GM19452 (cell line): ENCODE measurements around the gene PIGR.

Experiments
- ATAC-seq: cut with Tn5 transposase; IDR thresholded peaks from one replicate; pipeline ENCODE4 v1.9.1; 2021; ENCODE audit not compliant: unreplicated experiment

Gene PIGR

GRCh38 chr1:206892351-206892984, 53.8 kb downstream of the PIGR start:
- ATAC-seq, result no peak

GRCh38 chr1:206891412-206891811, 54.9 kb downstream of the PIGR start:
- no peak for ATAC-seq

GRCh38 chr1:206890125-206891060, 55.9 kb downstream of the PIGR start:
- no peak for ATAC-seq

- no peak for ATAC-seq
Measured at GRCh38 chr1:206887701-206888100, 58.6 kb downstream of the PIGR start.

- ATAC-seq, result no peak
Measured at GRCh38 chr1:206886831-206887230, 59.4 kb downstream of the PIGR start.

- ATAC-seq, result no peak
Measured at GRCh38 chr1:206885341-206886060, 60.8 kb downstream of the PIGR start.

GRCh38 chr1:206883876-206884275, 62.4 kb downstream of the PIGR start:
- no peak for ATAC-seq

- no peak for ATAC-seq
Measured at GRCh38 chr1:206883160-206883559, 63.1 kb downstream of the PIGR start.

- ATAC-seq, result no peak
Measured at GRCh38 chr1:206882555-206882954, 63.7 kb downstream of the PIGR start.

GRCh38 chr1:206880314-206880713, 66.0 kb downstream of the PIGR start:
- no peak for ATAC-seq
